NCI-H2227 treated with DMSO at 0.1 percent for 48 hours (cell line): ENCODE results near the gene CLMN.
"Not testable (repeated sequence)": the region's sequence is repeated elsewhere in the genome, so short reads cannot be mapped to it uniquely, and the experiment has no call there.

Experiments
- DNase-seq: peaks from one replicate; lab custom pipeline; 2025; lab: John Stamatoyannopoulos, UW

Gene CLMN

DNA sequence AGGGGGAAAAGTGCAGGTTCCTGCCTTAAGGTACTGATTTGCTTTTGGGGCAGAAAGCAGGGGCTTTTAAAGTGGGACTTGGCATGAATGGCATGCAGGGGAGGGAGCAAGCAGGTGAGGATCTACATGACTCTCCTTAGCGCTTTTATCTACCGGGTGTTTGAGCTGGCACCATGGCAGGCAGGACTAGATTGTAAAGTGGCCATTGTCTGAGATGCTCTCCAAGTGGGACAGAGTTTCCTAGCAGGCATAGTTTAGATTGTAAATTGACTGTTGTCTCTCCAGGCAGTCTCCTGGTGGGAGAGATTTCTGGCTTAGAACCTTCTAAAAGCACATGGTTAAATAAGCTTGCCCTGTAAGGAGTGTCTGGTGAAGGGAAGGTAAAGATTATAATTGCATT lies 157.1 kb downstream of the CLMN start:
- no peak for DNase-seq

DNA sequence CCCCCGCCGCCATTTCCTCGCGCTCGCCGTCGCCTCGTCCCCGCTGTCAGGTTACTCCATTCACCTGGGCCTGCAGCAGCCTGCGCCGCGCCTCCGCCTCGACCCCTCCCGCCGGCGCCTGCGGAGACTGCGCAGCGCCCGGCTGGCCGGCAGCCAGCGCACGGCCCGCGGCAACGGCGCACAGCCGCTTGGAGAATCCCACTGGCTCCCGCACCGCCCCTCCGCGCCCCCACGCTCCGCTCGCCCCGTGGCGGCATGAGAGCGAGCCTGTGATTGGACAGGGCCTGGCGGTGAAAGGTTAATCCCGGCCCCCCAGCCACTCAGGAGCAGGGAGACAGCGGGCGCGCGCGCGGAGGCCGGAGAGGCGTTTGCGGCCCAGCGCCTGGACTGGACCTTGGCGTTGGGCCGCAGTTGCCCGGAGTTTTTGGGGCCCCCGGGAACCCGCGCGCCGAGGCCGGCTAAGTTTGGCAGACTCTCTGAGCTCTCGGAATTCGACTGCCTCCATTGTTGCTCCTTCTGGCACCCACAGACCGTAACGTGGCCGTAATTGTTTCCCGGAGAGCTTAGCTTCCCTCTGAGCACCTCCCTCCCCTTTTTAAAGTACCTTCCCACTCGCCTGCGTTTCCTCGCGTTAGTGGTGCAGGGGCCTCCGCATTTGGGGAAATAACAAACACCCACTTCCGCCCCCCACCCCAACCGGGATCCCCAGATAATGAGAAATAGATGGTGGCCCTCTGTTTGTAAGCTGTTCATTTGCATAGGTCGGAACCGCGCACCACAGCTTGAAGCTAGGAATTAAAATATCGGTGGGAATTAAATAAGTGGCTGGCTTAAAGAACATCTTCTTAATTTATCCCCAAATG lies 162.2 kb downstream of the CLMN start, which contains the start of gene DICER1:
TSS of gene DICER1 (minus strand) at position 203 of the 863 bp plus-strand sequence. CDS start 24,071 bp downstream, outside the sequence.
- peak; percentile 91 for DNase-seq

DNA sequence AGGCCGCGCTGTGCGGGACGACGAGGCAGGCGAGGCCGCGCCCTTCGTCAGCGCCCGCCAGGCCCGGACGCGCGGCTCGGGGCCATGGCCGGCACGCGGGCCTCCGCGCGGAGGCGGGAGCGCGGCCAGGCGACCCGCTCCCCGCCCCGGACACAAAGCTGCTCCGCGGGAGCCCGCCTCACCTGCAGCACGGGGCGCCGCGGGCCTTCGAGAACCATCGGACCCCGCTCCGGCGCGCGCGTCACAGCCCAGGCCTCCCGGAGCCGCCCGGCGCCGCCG lies 162.7 kb downstream of the CLMN start:
- no peak for DNase-seq

DNA sequence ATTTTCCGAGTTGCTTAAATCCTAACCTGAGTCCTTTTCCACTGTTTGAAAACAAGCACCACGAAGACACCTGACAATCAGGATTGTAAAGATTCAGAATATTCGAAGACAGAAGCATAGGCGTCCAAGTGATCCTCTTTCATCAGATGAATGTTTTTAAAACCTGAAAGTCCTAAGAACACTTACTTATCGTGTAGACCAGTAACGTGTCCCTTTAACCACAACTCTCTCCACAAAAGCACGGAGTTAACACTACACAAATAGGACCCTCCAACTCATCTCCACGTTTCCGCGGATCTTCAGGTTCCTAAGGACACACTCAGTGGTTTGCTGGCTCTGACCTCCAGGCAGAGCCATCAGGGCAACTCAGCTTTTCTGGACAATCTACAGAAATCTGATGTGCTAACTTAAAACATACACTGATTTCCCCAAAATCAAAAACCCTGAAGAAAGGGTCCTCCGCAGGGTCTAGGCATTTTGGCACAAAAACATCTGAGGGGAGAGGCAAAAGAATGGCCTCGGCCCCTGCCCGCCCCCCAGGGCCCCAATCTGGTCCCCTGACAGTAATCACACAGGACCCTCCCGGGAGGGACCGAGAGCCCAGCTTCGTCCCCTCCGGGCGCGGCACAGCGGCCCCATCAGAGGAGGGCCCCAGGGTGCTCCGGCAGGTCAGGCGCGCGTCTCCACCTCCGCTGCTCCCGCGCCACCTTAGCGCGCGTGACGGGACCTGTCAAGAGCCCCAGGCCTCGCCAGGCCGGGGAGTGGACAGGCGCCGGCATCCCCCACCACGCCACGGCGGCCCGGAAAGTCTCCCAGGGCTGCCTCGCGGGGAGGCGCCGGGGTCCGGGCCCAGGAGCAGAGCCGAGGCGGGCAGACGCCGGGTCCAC lies 163.3 kb downstream of the CLMN start:
- no peak for DNase-seq

DNA sequence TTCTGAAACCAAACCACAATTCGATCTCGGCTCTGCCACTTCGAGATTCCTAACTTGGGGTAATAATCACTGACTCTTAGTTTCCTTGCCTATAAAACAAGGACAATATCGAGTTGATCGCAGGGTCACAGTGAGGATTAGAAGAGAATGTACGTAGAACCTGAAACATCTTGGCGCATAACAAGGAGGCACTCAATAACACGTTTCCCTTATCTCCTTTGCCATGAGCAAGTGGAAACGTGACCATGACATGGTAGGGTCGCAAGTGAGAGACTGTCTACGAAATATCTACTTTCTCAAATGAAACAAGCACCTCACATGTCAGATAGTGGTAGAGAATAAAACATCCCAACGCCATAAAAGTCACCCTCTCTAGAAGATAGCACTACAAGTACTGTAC lies 164.7 kb downstream of the CLMN start:
- DNase-seq = no peak

DNA sequence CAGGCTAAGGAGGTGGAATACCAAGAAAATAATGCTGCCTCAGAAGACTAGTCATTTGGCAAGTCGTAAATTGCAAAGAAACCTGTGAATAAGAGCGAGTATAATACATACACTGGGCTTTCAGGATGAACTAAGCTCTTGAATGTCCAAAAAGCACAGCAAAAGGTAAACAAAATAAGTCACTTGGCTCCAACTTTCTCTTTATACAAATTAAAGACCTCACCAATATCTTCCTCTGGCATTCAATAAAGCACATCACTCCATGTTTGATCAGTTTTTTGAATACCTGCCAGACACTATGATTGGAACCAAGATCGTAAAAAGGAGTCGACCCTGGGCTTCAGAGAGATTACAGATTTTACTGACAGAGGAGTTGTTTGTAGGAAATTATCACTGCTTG lies 165.8 kb downstream of the CLMN start:
- DNase-seq = no peak

DNA sequence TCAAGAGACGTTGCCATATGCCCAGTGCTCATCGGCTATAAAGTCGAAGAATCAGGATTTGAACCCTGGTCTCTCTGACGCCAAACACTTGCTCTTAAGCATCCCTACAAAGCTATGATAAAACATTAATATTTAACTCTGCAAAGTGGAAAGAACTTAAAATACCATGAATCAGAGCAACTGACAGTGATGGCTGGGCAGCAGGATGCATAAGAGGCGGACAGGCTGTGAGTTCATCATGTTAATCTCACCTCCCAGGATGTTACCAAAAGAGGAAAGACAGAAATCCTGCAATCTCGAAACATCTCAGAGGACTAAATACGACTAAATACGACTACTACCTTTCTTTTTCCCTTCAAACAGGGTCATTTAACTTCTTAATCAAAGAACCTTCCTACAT lies 168.1 kb downstream of the CLMN start:
- no peak for DNase-seq

DNA sequence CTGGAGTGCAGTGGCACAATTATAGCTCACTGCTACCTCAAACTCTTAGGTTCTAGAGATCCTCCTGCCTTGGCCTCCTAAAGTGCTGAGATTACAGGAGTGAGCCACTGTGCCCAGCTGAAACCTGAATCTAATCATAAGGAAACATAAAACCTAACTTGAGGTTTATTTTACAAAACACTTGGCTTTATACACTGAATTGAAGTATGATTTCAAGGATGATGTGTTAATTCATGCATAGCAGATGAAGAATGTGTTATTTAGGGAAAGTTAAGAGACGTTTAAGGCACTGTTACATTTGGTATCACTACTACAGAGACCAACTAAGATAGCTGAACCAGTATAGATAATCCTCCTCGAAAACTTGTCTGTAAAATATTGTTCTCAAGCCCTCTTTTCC lies 168.8 kb downstream of the CLMN start:
- DNase-seq = no peak

DNA sequence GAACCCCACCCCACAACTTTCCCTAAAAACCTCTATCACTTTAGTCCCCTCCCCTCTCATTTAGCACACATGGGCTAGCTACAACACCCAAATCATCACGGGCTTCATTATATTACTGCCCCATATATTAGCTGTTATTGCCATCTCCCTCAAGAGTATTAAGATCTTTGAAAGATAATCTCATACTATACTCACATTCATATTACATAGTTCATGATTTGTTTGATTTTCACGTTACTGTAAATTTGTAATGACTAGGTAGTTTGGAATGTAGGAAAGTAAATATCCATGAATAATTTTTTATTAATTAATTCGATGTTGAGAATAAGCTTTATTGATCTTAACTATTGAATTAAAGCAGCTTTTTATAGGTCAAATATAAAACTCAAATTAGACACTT lies 170.3 kb downstream of the CLMN start:
- DNase-seq = no peak

DNA sequence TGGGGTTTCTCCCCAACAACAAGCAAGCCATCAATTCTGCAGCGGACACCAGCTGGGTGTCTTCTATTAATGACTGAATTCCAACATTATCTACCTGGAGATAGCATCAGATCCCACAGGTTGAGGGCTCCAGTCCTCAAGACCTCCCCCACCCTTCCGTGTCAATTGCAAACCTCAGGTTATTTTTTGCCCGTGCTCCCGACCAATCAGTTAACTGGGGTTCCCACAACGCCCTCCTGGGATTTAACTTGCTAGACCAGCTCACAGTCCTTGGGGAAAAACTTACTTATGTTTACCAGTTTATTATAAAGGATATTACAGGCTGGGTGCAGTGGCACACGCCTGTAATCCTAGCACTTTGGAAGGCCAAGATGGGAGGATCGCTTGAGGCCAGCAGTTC lies 172.1 kb downstream of the CLMN start:
- DNase-seq = no peak

DNA sequence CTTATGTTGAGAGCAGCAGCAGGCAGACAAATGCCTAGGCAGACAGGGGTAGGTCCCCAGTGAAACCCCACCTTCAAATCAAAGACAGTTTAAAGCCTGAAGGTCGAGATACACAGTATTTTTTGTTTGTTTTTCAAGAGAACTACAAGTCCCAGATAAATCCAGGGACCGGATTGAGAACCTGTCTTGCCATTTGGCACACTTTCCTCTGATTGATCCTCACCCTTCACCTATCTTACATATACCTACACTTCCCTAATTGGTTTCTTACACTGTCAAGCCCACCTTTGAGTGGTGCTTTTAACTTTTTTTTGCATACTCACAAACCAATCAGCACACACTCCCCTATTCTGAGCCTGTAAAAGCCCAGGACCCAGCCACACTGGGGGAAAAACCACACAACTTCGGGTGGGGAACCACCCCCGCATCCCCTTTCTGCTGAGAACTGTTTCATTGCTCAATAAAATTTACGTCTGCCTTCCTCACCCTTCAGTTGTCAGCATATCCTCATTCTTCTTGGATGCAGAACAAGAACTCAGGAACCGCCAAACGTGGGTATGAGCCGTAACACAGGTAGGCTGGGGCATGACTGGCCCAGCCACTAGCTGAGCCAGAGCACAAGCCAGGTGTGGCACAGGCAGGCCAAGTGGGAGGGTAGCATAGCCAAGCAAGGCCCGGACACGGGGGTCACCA lies 173.5 kb downstream of the CLMN start:
- DNase-seq = no peak

DNA sequence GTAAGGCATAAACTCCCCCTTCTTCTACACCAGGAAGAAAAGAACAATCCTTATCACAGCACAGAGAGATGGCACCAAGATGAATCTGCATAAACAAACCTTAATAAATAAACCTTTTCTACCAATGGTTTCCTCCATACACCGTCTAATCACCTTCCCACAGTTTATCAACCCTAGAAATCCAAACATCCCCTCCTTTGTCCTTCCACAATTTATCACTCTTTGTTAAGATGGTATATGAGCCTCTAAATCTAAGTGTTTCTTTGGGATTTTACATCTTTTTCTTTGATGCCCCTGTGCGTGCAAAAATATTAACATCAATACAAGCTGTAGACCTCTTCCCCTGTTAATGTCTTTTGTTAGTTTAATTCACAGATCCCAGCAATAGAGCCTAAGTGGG lies 174.9 kb downstream of the CLMN start:
- no peak for DNase-seq

DNA sequence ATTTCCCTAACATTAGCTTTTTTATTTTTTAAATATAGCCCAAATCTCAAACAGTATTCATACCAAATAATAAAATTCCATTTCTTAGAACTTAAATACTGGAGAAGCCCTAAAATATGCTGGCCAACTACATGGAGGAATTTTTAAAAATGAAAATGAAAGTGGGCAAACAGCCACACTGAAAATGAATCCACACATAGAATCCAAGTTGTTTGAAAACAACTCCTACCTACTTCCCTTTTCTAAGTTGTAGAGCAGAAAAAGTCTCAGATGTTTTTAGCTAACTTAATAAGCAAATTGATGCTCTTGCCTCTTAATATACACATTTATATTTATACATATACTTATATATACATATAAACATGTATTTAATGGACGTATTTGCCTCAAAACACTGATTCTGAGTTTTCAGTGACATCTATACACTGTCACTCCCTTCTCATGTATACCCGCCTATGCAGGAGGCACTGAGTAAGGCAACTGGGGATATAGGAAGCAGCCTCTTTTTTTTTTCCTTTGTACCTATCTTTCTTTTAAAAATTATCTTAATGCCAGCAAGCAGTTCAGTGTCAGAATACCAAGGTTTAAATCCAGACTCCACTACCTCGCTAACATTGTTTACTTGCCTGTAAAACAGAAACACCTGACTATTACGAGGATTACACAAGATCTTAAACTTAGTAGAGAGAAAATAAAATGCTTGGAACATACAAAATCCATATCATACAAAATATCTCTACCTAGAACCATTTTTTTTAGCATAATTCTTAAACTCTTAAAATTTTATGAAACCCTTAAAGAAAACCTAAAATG lies 175.7 kb downstream of the CLMN start:
- no peak for DNase-seq

DNA sequence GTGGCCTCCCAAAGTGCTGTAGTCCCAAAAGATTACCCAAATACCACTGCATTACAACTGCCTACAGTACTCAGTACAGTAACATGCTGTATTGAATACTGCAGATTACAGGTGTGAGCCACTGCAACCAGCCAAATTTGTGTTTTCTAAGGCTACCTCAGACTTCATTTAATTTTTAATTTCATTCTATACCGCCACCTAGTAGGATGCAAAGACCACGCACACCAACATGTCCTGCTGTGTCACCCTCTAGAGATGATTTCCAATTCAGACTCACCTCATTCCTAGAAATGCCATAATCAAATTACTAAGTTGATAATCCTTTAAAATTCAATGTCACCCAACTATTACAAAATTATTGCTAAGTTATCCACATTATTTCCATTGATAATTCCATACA lies 177.5 kb downstream of the CLMN start:
- no peak for DNase-seq

DNA sequence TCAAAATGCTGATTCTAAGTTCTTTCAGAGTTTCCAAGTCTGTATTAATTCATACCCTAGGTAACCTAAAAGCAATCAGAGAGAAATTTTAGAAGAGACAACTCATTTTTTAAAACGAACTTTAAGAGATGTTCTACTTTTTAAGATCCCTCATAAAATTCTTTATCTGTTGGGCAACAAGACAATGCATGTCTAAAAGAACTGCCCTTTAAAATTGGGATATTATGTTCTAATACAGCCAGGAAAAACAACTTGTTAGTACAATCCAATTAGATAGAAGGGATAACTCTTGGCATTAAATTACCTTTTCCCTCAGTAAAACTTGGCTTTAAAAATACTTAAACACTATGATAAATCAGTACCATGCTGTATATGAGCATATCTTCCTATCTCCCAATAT lies 178.0 kb downstream of the CLMN start:
- DNase-seq = no peak

DNA sequence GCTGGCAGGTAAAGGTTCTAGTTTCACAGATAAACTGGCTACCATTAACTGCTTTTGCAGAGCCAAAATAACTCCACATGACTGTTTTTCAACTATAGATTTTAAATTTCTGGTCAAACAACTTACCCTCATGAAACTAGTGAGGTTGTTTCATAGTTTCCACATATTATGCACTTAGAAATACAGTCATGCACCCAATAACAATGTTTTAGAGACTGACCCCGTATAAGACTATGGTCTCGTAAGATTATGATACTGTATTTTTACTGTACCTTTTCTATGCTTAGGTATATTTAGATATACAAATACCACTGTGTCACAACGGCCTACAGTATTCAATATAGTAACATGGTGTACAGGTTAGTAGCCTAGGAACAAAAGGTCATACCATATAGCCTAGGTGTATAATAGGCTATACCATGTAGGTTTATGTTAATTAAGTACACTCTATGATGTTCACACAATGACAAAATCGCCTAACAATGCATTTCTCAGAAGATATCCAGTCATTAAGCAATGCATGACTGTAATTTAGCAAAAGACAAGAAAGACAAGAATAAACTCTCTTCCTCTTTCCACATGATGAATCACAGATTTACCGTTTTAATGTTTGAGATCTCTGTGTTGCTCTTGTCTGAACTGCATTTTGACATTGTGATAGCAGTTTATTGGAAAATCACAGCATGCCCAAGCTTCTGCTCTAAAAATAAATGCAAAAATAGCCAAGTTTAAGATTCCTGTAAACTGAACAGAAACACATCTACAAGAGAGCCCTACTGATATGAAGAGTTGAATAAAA lies 179.4 kb downstream of the CLMN start:
- DNase-seq = no peak

DNA sequence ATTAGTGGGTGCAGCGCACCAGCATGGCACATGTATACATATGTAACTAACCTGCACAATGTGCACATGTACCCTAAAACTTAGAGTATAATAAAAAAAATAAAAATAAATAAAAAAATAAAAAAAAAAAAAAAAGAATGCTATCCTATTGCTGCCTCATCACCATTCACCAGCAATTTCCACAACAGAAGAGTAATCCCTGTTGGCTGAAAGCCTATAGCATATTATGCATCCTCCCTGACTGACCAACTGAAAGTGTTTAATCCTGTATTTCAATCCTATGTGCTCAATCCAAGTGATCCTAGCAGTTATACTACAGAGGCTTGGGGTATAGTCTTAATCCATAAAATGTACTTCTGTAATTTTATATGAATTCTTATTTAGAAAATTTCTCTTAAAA lies 180.8 kb downstream of the CLMN start:
- no peak for DNase-seq

DNA sequence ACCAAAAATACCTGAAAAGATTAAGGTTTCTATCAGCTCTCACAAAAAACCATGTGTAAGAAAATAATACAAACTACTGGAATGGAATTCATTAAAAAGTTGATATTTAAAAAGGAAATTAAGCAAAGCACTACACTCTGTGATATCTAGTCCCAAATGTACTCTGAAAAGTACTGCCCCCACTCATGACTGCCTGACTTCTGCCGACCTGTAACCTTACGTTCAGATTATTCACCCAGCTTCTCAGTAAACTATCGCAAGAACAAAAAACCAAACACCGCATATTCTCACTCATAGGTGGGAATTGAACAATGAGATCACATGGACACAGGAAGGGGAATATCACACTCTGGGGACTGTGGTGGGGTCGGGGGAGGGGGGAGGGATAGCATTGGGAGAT lies 181.3 kb downstream of the CLMN start:
- not testable (repeated sequence) for DNase-seq

DNA sequence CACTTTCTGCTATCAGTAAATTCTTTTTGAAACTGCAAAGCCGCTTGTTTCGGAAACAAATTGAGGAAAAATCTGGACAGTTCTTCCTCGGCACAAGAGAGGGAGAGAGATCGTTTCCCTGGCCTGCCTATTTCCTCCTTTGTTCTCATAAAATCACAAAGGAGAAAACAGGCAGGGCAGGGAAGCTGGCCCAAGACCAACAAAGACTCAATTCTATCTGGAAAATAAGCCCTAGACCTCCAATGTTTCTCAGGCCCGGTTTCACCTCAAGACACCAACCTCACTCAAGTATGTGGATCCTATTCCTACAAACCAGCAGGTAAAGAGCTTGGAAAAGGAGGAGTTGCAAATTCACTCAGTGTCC lies 181.9 kb downstream of the CLMN start:
- no peak for DNase-seq

DNA sequence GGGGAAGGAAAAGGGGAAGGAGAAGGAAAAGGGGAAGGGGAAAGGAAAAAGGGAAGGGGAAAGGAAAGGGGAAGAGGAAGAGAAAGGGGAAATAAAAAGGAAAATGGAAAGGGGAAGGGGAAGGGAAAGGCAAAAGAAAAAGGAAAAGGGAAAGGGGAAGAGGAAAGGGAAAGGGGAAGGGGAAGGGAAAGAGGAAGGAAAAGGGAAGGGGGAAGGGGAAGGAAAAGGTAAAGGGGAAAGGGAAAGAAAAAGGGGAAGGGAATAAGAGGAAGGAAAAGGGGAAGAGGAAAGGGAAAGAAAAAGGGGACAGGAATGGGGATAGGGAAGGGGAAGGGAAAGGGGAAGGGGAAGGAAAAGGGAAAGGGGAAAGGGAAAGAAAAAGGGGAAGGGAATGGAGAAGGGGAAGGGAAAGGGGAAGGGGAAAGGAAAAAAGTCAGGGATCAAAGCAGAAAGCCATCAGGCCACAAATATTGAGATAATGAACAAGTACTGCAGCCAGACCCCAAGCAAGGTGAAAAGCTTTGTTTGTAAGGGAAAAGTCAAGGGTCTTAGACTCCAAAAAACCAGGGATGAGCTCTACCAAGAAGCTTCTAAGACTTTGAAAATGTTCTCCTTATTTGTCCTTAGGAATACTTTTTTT lies 182.4 kb downstream of the CLMN start:
- no peak for DNase-seq

DNA sequence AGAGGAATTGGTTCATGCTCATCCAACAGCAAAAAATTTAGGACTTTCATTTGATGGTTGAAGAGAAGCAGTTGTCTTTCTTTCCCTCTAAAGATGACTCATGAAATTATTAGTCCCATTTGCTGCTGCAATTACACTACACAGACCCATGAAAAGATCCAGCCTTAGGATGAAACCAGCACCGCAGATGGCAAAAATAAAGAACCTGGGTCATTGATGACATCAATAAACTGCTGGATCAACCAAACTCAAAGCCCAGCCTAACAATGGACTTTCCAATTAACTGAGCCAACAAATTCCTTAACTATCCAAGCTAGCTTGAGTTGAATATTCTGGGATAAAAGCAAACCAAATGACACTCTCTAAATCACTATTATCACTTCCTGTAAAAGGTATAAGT lies 183.1 kb downstream of the CLMN start:
- no peak for DNase-seq
